A549 (cell line): ENCODE measurements around the gene DDX49. TPM values are rescaled to one million over a fixed set of nuclear protein-coding genes. Genes with fewer than 3 reads are reported as not detected.

Experiments used
- ATAC-seq, 2 experiments: fragments of 200-7000 bp in 1 of 2; fragments of >200 bp in 1 of 2; cut with Nextera tagmentation in 1 of 2; cut with Tn5 transposase in 1 of 2; 3 replicates each; pipeline versions ENCODE4 v1.8.0 to v1.9.1; 2018 to 2020; ENCODE audit warnings: mild to moderate bottlenecking in 1 of 2, moderate library complexity in 1 of 2
- CTCF ChIA-PET: fragments of 300-600 bp; sonication (Branson Sonifier 250); formaldehyde crosslinking; extraction: SDS; loops from one replicate; lab custom pipeline; 2021; ENCODE audit warnings: antibody characterized with exemption, inconsistent platforms; lab: Yijun Ruan, JAX
- POLR2A ChIA-PET: fragments of 350-600 bp; formaldehyde crosslinking; extraction: SDS; loops from one replicate; lab custom pipeline; 2021; ENCODE audit warnings: antibody characterized with exemption, inconsistent platforms; lab: Yijun Ruan, JAX
- DNase-seq, 2 experiments: peaks; one replicate each; pipeline versions ENCODE4 v3.0.0 to v3.0.0-alpha.2; 2011 to 2016; ENCODE audit warnings: low read depth in 1 of 2, low spot score in 1 of 2
- FAIRE-seq: peaks from 2 replicates; lab custom pipeline; 2011; peaks lifted over from hg19 to GRCh38; lab: Jason Lieb, UNC
- H3K27ac ChIP-seq, 2 experiments: fragments of >200 bp; sonication (Bioruptor Twin); formaldehyde crosslinking; 3 replicates each; pipeline ENCODE4 v1.5.1; 2016 to 2017
- H3K4me1 ChIP-seq: fragments of >200 bp; sonication (Bioruptor Twin); formaldehyde crosslinking; 3 replicates; pipeline ENCODE4 v1.6.1; 2016
- H3K4me2 ChIP-seq: fragments of >200 bp; sonication (Bioruptor Twin); formaldehyde crosslinking; 3 replicates; pipeline ENCODE4 v1.6.1; 2016
- H3K4me3 ChIP-seq: fragments of >200 bp; sonication (Bioruptor Twin); formaldehyde crosslinking; 3 replicates; pipeline ENCODE4 v1.5.1; 2016
- H3K9me3 ChIP-seq: fragments of >200 bp; sonication (Bioruptor Twin); formaldehyde crosslinking; 3 replicates; pipeline ENCODE4 v1.6.1; 2016
- ATOH8 ChIP-seq: fragments of 250-450 bp; sonication (Bioruptor Pico); IDR thresholded peaks from 2 replicates; pipeline ENCODE4 v1.5.0; 2020; ENCODE audit warnings: low read depth, mild to moderate bottlenecking, moderate library complexity
- BCL3 ChIP-seq: fragments of >200 bp; sonication (Bioruptor Twin); formaldehyde crosslinking; IDR thresholded peaks from 3 replicates; pipeline ENCODE4 v1.6.1; 2016
- CEBPB ChIP-seq, 2 experiments: fragments of >200 bp in 1 of 2; sonication (Bioruptor Twin) in 1 of 2; formaldehyde crosslinking in 1 of 2; IDR thresholded peaks; 2 replicates each; pipeline ENCODE4 v1.6.1; 2012 to 2016
- CHD4 ChIP-seq: fragments of 200-600 bp; sonication (generic); IDR thresholded peaks from 2 replicates; pipeline ENCODE4 v1.6.1; 2016; ENCODE audit warnings: antibody characterized with exemption, mild to moderate bottlenecking, borderline replicate concordance
- EP300 ChIP-seq, 2 experiments: fragments of >200 bp; sonication (Bioruptor Twin); formaldehyde crosslinking; IDR thresholded peaks; 2 replicates in 1 of 2; 3 replicates in 1 of 2; pipeline ENCODE4 v1.6.1; 2016 to 2017
- ESRRA ChIP-seq: fragments of 150-350 bp; IDR thresholded peaks from 2 replicates; pipeline ENCODE4 v1.6.1; 2014; ENCODE audit warnings: mild to moderate bottlenecking, low read length, borderline replicate concordance
- GATA3 ChIP-seq: IDR thresholded peaks from 2 replicates; pipeline ENCODE4 v1.6.1; 2012; ENCODE audit warnings: borderline replicate concordance
- HDAC2 ChIP-seq: fragments of 200-600 bp; sonication (generic); IDR thresholded peaks from 2 replicates; pipeline ENCODE4 v1.6.1; 2016
- HOXA7 ChIP-seq: fragments of 250-450 bp; sonication (Bioruptor Pico); IDR thresholded peaks from 2 replicates; pipeline ENCODE4 v1.5.0; 2020; ENCODE audit warnings: mild to moderate bottlenecking, moderate library complexity
- MAFK ChIP-seq: fragments of 450-650 bp; IDR thresholded peaks from 2 replicates; pipeline ENCODE4 v1.6.1; 2014; ENCODE audit not compliant: partially characterized antibody
- MAX ChIP-seq: IDR thresholded peaks from 2 replicates; pipeline ENCODE4 v1.6.1; 2012
- NPAS2 ChIP-seq: fragments of 250-450 bp; sonication (Bioruptor Pico); IDR thresholded peaks from 2 replicates; pipeline ENCODE4 v1.8.0; 2022; ENCODE audit warnings: mild to moderate bottlenecking, moderate library complexity, borderline replicate concordance
- PBX3 ChIP-seq: IDR thresholded peaks from 2 replicates; pipeline ENCODE4 v1.6.1; 2012
- RAD21 ChIP-seq, 2 experiments: fragments of >200 bp in 1 of 2; sonication (Bioruptor Twin) in 1 of 2; formaldehyde crosslinking in 1 of 2; IDR thresholded peaks in 1 of 2; conservative IDR thresholded peaks in 1 of 2; 2 replicates in 1 of 2; 3 replicates in 1 of 2; pipeline ENCODE4 v1.6.1; 2012 to 2018; ENCODE audit warnings: inconsistent platforms in 1 of 2
- RARB ChIP-seq: fragments of 250-450 bp; sonication (Bioruptor Pico); IDR thresholded peaks from 2 replicates; pipeline ENCODE4 v1.8.0; 2021; ENCODE audit warnings: mild to moderate bottlenecking, moderate library complexity
- RCOR1 ChIP-seq: fragments of 150-350 bp; IDR thresholded peaks from 2 replicates; pipeline ENCODE4 v1.6.1; 2014; ENCODE audit warnings: antibody characterized with exemption, low read length, low read depth
- SMC3 ChIP-seq: fragments of >200 bp; sonication (Bioruptor Twin); formaldehyde crosslinking; IDR thresholded peaks from 3 replicates; pipeline ENCODE4 v1.6.1; 2018; ENCODE audit warnings: inconsistent platforms
- ZC3H11A ChIP-seq: fragments of 450-650 bp; IDR thresholded peaks from 2 replicates; pipeline ENCODE4 v1.6.1; 2014; ENCODE audit warnings: antibody characterized with exemption, mild to moderate bottlenecking
- ZNF302 ChIP-seq: fragments of 250-450 bp; sonication (Bioruptor Pico); IDR thresholded peaks from 2 replicates; pipeline ENCODE4 v1.9.0; 2021; ENCODE audit warnings: inconsistent platforms, mild to moderate bottlenecking, moderate library complexity
- WGBS: methylation state at CpG from one replicate; pipeline ENCODE4 v1.1.6; 2017; ENCODE audit errors: missing lambda C conversion rate; 5-methylcytosine and 5-hydroxymethylcytosine counted together
- polyA plus RNA-seq, 4 experiments: library from polyadenylated mRNA; depleted of rRNA in 3 of 4; stranded (reverse); fragments of >200 nt; fragmentation: RNase III in 1 of 4; extraction: RNeasy Plus Mini Kit Qiagen cat#74134 plus additional on column Dnase treatment in 1 of 4; gene quantifications; 2 replicates in 3 of 4; 3 replicates in 1 of 4; pipeline ENCODE4 v1.2.3, GENCODE V29; 2011 to 2017
- TF ChIP-seq, protein P1 (sequence below): fragments of 450-650 bp; IDR thresholded peaks from 2 replicates; pipeline ENCODE4 v1.6.1; 2014; ENCODE audit warnings: antibody characterized with exemption
- TF ChIP-seq, protein P2 (sequence below): fragments of >200 bp; sonication (Bioruptor Twin); formaldehyde crosslinking; IDR thresholded peaks from 2 replicates; pipeline ENCODE4 v1.6.1; 2016

Gene DDX49
- polyA plus RNA-seq, 2 of the 4 experiments (the other 2 are of a cell fraction): 23.4 to 31.5 TPM

GRCh38 chr19:18870531-18871172 is 48.9 kb upstream of the DDX49 start (continued):
- no peak for TF ChIP-seq EP300 (IDR thresholded peaks at IDR 0.05)
- TF ChIP-seq, protein P1, sequence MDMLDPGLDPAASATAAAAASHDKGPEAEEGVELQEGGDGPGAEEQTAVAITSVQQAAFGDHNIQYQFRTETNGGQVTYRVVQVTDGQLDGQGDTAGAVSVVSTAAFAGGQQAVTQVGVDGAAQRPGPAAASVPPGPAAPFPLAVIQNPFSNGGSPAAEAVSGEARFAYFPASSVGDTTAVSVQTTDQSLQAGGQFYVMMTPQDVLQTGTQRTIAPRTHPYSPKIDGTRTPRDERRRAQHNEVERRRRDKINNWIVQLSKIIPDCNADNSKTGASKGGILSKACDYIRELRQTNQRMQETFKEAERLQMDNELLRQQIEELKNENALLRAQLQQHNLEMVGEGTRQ: no peak
- TF ChIP-seq CHD4: no peak
- TF ChIP-seq SMC3: no peak

GRCh38 chr19:18871543-18871942 is 48.0 kb upstream of the DDX49 start:
- ATAC-seq: no peak
- FAIRE-seq: no peak
- ChIA-PET POLR2A (no interaction called here), CTCF (interaction anchor here (1.2 kb wide), 1 partner anchor 16 kb away, joined by 6 read pairs; no protein-coding TSS in a partner anchor)
- TF ChIP-seq, protein P2, sequence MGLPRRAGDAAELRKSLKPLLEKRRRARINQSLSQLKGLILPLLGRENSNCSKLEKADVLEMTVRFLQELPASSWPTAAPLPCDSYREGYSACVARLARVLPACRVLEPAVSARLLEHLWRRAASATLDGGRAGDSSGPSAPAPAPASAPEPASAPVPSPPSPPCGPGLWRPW: no peak
- TF ChIP-seq RAD21 (conservative IDR thresholded peaks at IDR 0.05 in 1 of 2, IDR thresholded peaks at IDR 0.05 in 1 of 2) (no peak), ZNF302 (no peak), ZC3H11A (no peak)
- Histone ChIP-seq H3K27ac (no peak overlapping the region), H3K4me1 (no peaks in the 10 kb centered on the region), H3K9me3 (no peaks in the 10 kb centered on the region), H3K4me2 (no peak overlapping the region), H3K4me3 (no peak overlapping the region)
- no peak for DNase-seq
- 87% methylated on average over 7 of the region's 7 CpGs for WGBS

GRCh38 chr19:18875726-18876125 is 43.8 kb upstream of the DDX49 start:
- Histone ChIP-seq H3K9me3 (no peaks in the 10 kb centered on the region), H3K4me2 (no peak overlapping the region), H3K4me1 (no peaks in the 10 kb centered on the region), H3K4me3 (no peak overlapping the region), H3K27ac (no peak overlapping the region)
- no peak for FAIRE-seq
- no peak for DNase-seq
- WGBS: 95% methylated on average over 5 of the region's 5 CpGs
- ChIA-PET CTCF (interaction anchor here (0.6 to 3.9 kb wide), 4 partner anchors 9 to 1407 kb away, joined by 3 to 21 read pairs (median 6); no protein-coding TSS in a partner anchor), POLR2A (no interaction called here)
- ATAC-seq: no peak
- TF ChIP-seq MAFK (no peak), CEBPB (IDR thresholded peaks at IDR 0.05) (no peak), ESRRA (no peak), CHD4 (no peak), HOXA7 (CRISPR knock-in tag) (no peak), RCOR1 (no peak), NPAS2 (CRISPR knock-in tag) (no peak), SMC3 (no peak), BCL3 (no peak), GATA3 (no peak), ATOH8 (CRISPR knock-in tag) (no peak), RARB (CRISPR knock-in tag) (no peak), PBX3 (no peak), HDAC2 (no peak), MAX (no peak)
- TF ChIP-seq, all 56 proteins: peak for 0
